ENCODE measurements around the gene RNF40. TPM values are rescaled to one million over a fixed set of nuclear protein-coding genes. Genes with fewer than 3 reads are reported as not detected.

Gene RNF40
- total RNA-seq, 1 experiment from 2014 or later: 90.3 TPM

- H3K9ac ChIP-seq (ENCODE audit: low read length): no peak overlapping the region
- H3K27ac ChIP-seq (ENCODE audit: low read depth, low read length): no peak overlapping the region
- no peaks in the 10 kb centered on the region for H3K9me2 ChIP-seq (ENCODE audit: insufficient read depth)
- ATAC-seq (no peak), DNase-seq (ENCODE audit: low read depth, low spot score) (no peak)
- H3K4me3 ChIP-seq (replicated peaks in 1 of 2; ENCODE audit: low read depth in 1 of 2, low read length in 2 of 2): no peak overlapping the region
- CTCF ChIA-PET: no interaction called here
- no peak for TF ChIP-seq POLR2A (IDR thresholded peaks at IDR 0.05; ENCODE audit: borderline replicate concordance, extremely low read depth, insufficient read depth, insufficient read length)
- no peak for TF ChIP-seq SRF (IDR thresholded peaks at IDR 0.05; ENCODE audit: low read depth)
- TF ChIP-seq ZFX (IDR thresholded peaks at IDR 0.05): no peak
- H3K79me2 ChIP-seq (ENCODE audit: insufficient read depth, low read length): peaks cover 1% of the 10 kb centered on the region; the same call in 1 of the 2 replicates
- no peaks in the 10 kb centered on the region for H3K9me3 ChIP-seq (ENCODE audit: control insufficient read depth in 1 of 2, insufficient read depth in 1 of 2, low read depth in 1 of 2, low read length in 2 of 2)
- no peak overlapping the region for H2AFZ ChIP-seq (ENCODE audit: low read depth, low read length, poor library complexity, severe bottlenecking)
- H4K20me1 ChIP-seq (ENCODE audit: insufficient read depth): no peaks in the 10 kb centered on the region
- peaks cover 0 to 11% of the 10 kb centered on the region in 2 experiments; a peak in 2 of 4 replicates for H3K4me1 ChIP-seq (ENCODE audit: control insufficient read depth in 1 of 2, insufficient read depth in 2 of 2, low read length in 2 of 2)
- no peaks in the 10 kb centered on the region for H3K27me3 ChIP-seq (ENCODE audit: insufficient read depth, low read length)
- intact Hi-C loops (cut with micrococcal nuclease): no loop called here
- POLR2A ChIA-PET: no interaction called here
- BruUV-seq (replicated peaks): no TSS peak
- RAD21 ChIA-PET (ENCODE audit: low non-redundant PET in 1 of 2, low total read pairs in 2 of 2, uncharacterized antibody in 2 of 2, unreplicated experiment in 2 of 2): no interaction called here
- peaks cover 9 to 14% of the 10 kb centered on the region in 2 experiments; a peak in 3 of 4 replicates for H3K36me3 ChIP-seq (ENCODE audit: control insufficient read depth in 1 of 2, insufficient read depth in 2 of 2, low read length in 2 of 2)
- H3K4me2 ChIP-seq (ENCODE audit: low read length): no peak overlapping the region
Measured at GRCh38 chr16:30779596-30779995, 17.5 kb downstream of the RNF40 start.

GRCh38 chr16:30780021-30780420 lies 17.9 kb downstream of the RNF40 start:
- Histone ChIP-seq H3K9me3 (ENCODE audit: control insufficient read depth in 1 of 2, insufficient read depth in 1 of 2, low read depth in 1 of 2, low read length in 2 of 2) (no peaks in the 10 kb centered on the region), H4K20me1 (ENCODE audit: insufficient read depth) (no peaks in the 10 kb centered on the region), H3K9ac (ENCODE audit: low read length) (no peak overlapping the region), H3K36me3 (ENCODE audit: control insufficient read depth in 1 of 2, insufficient read depth in 2 of 2, low read length in 2 of 2) (peaks cover 9 to 14% of the 10 kb centered on the region in 2 experiments; a peak in 3 of 4 replicates), H3K9me2 (ENCODE audit: insufficient read depth) (no peaks in the 10 kb centered on the region), H3K79me2 (ENCODE audit: insufficient read depth, low read length) (peaks cover 5% of the 10 kb centered on the region; the same call in 1 of the 2 replicates), H3K27ac (ENCODE audit: low read depth, low read length) (no peak overlapping the region), H3K4me2 (ENCODE audit: low read length) (no peak overlapping the region), H3K27me3 (ENCODE audit: insufficient read depth, low read length) (no peaks in the 10 kb centered on the region), H3K4me1 (ENCODE audit: control insufficient read depth in 1 of 2, insufficient read depth in 2 of 2, low read length in 2 of 2) (peaks cover 0 to 11% of the 10 kb centered on the region in 2 experiments; a peak in 2 of 4 replicates), H2AFZ (ENCODE audit: low read depth, low read length, poor library complexity, severe bottlenecking) (no peak overlapping the region), H3K4me3 (replicated peaks in 1 of 2; ENCODE audit: low read depth in 1 of 2, low read length in 2 of 2) (no peak overlapping the region)
- DNase-seq (ENCODE audit: low read depth, low spot score) (no peak), ATAC-seq (no peak)
- RAD21 ChIA-PET (ENCODE audit: low non-redundant PET in 1 of 2, low total read pairs in 2 of 2, uncharacterized antibody in 2 of 2, unreplicated experiment in 2 of 2): no interaction called here
- CTCF ChIA-PET: no interaction called here
- POLR2A ChIA-PET: interaction anchor here (0.8 to 1.2 kb wide), 2 partner anchors 9 to 25 kb away, joined by 3 read pairs; no protein-coding TSS in a partner anchor
- TF ChIP-seq YY1 (IDR thresholded peaks at IDR 0.05; ENCODE audit: extremely low read depth, insufficient replicate concordance, low read depth, low read length) (no peak), TCF7L2 (IDR thresholded peaks at IDR 0.05; ENCODE audit: borderline replicate concordance, extremely low read depth, insufficient read depth, insufficient read length) (no peak), SP1 (IDR thresholded peaks at IDR 0.05; ENCODE audit: low read depth) (no peak), ATF3 (IDR thresholded peaks at IDR 0.05) (no peak), EGR1 (IDR thresholded peaks at IDR 0.05; ENCODE audit: low read depth) (no peak), ELF1 (IDR thresholded peaks at IDR 0.05; ENCODE audit: borderline replicate concordance, low read depth) (no peak), EZH2phosphoT487 (IDR thresholded peaks at IDR 0.05; ENCODE audit: borderline replicate concordance) (no peak), CTCF (IDR thresholded peaks at IDR 0.05 in 2 of 3, conservative IDR thresholded peaks at IDR 0.05 in 1 of 3; ENCODE audit: borderline replicate concordance in 1 of 3, insufficient read depth in 1 of 3, low read depth in 2 of 3, low read length in 2 of 3) (no peak), SRF (IDR thresholded peaks at IDR 0.05; ENCODE audit: low read depth) (no peak), REST (IDR thresholded peaks at IDR 0.05; ENCODE audit: low read depth) (no peak), ZFX (IDR thresholded peaks at IDR 0.05) (no peak), FOSL1 (IDR thresholded peaks at IDR 0.05; ENCODE audit: low read depth) (no peak), EZH2 (IDR thresholded peaks at IDR 0.05) (no peak), POLR2A (IDR thresholded peaks at IDR 0.05; ENCODE audit: borderline replicate concordance, extremely low read depth, insufficient read depth, insufficient read length) (no peak), ZNF274 (IDR thresholded peaks at IDR 0.05; ENCODE audit: low read depth, low read length) (no peak), SIN3A (IDR thresholded peaks at IDR 0.05; ENCODE audit: low read depth) (no peak)
- BruUV-seq (replicated peaks): no TSS peak
- intact Hi-C loops (cut with micrococcal nuclease): no loop called here
